ENCODE results near the gene L2HGDH. TPM values are rescaled to one million over a fixed set of nuclear protein-coding genes. Genes with fewer than 3 reads are reported as not detected.

The L2HGDH gene
- total and polyA plus RNA-seq, 10 of the 15 experiments (the other 5 are each of a cell fraction or from before 2014, with no cell fraction given): 2.6 to 18.3 (median 13.5) TPM

GRCh38 chr14:50222055-50222613 is 89.9 kb downstream of the L2HGDH start:
- H3K79me2 ChIP-seq (ENCODE audit: control insufficient read depth, insufficient read depth, low read length): peaks cover 23% of the 10 kb centered on the region
- H3K27ac ChIP-seq (ENCODE audit: control insufficient read depth, insufficient read depth): no peak overlapping the region
- FAIRE-seq (no peak), DNase-seq (ENCODE audit: low read depth, low spot score) (no peak), ATAC-seq (no peak)
- TF ChIP-seq SMC3 (IDR thresholded peaks at IDR 0.05; ENCODE audit: borderline replicate concordance, low read length) (no peak), ZBTB40 (IDR thresholded peaks at IDR 0.05; ENCODE audit: borderline replicate concordance) (no peak), SUZ12 (IDR thresholded peaks at IDR 0.05; ENCODE audit: unreplicated experiment) (no peak), TBL1XR1 (IDR thresholded peaks at IDR 0.05; ENCODE audit: low read depth, low read length) (no peak), MTA2 (IDR thresholded peaks at IDR 0.05; ENCODE audit: low read depth) (no peak), NFXL1 (IDR thresholded peaks at IDR 0.05; ENCODE audit: borderline replicate concordance) (no peak), IRF4 (IDR thresholded peaks at IDR 0.05; ENCODE audit: low read depth, low read length) (no peak), EZH2 (IDR thresholded peaks at IDR 0.05; ENCODE audit: borderline replicate concordance, control insufficient read depth, low read depth, low read length) (no peak), CBX5 (IDR thresholded peaks at IDR 0.05; ENCODE audit: low read depth) (no peak), MXI1 (IDR thresholded peaks at IDR 0.05; ENCODE audit: low read depth, low read length) (no peak), SKIL (IDR thresholded peaks at IDR 0.05; ENCODE audit: low read depth, poor library complexity, severe bottlenecking) (no peak), RELB (IDR thresholded peaks at IDR 0.05; ENCODE audit: low read depth) (no peak), ZBTB11 (CRISPR knock-in tag; IDR thresholded peaks at IDR 0.05) (no peak)
- no peaks in the 10 kb centered on the region for H3K9me3 ChIP-seq (replicated peaks; ENCODE audit: control insufficient read depth, insufficient read depth, low read length)
- H2AFZ ChIP-seq (ENCODE audit: control insufficient read depth, low read depth, low read length): no peak overlapping the region
- ChIA-PET CTCF (no interaction called here), RAD21 (ENCODE audit: unreplicated experiment) (no interaction called here), SMC1A (ENCODE audit: uncharacterized antibody, unreplicated experiment) (no interaction called here), POLR2A (no interaction called here)
- H4K20me1 ChIP-seq (ENCODE audit: control insufficient read depth, insufficient read depth): no peaks in the 10 kb centered on the region
- 100% methylated on average over 1 of the region's 1 CpG for WGBS (ENCODE audit: insufficient coverage, insufficient replicate concordance, low lambda C conversion rate, missing lambda C conversion rate)
- 0 out of 2 replicates have a peak overlapping the region, but pooled peaks have one; percentile 3 for H3K4me2 ChIP-seq (ENCODE audit: control insufficient read depth, insufficient read depth)
- no peaks in the 10 kb centered on the region for H3K27me3 ChIP-seq (replicated peaks in 1 of 2; ENCODE audit: control insufficient read depth in 2 of 2, insufficient read depth in 2 of 2, low read length in 1 of 2)
- no peaks in the 10 kb centered on the region for H3K4me1 ChIP-seq (ENCODE audit: control insufficient read depth, insufficient read depth, low read length)
- intact Hi-C loops (cut with micrococcal nuclease; ENCODE audit: unreplicated experiment) (no loop called here), in situ Hi-C loops (cut with MboI) (no loop called here)
- no peak overlapping the region for H3K4me3 ChIP-seq
- no peaks in the 10 kb centered on the region; a peak in 1 of 4 replicates for H3K36me3 ChIP-seq (ENCODE audit: control insufficient read depth in 2 of 2, insufficient read depth in 2 of 2, low read length in 1 of 2)
- no peak overlapping the region for H3K9ac ChIP-seq (ENCODE audit: control insufficient read depth, insufficient read depth, low read length)
- BruUV-seq (replicated peaks): no TSS peak
